H1 (cell line): Measurements from ENCODE around the gene PDE5A. TPM values are rescaled to one million over a fixed set of nuclear protein-coding genes. Genes with fewer than 3 reads are reported as not detected.

ENCODE experiments used
- CREB1 ChIP-seq: IDR thresholded peaks from 2 replicates; pipeline ENCODE4 v1.6.1; 2012; ENCODE audit warnings: inconsistent platforms
- EGR1 ChIP-seq: IDR thresholded peaks from 2 replicates; pipeline ENCODE4 v1.6.1; 2011; ENCODE audit warnings: low read depth, low read length, borderline replicate concordance
- EZH2 ChIP-seq: fragments of 200-600 bp; sonication (generic); IDR thresholded peaks from 2 replicates; pipeline ENCODE4 v1.7.1; 2012; ENCODE audit warnings: low read depth, mild to moderate bottlenecking, moderate library complexity, low read length, inconsistent platforms; ENCODE audit not compliant: severe bottlenecking
- HDAC2 ChIP-seq, 2 experiments: fragments of 300-600 bp in 1 of 2; sonication (generic) in 1 of 2; IDR thresholded peaks; 2 replicates each; pipeline ENCODE4 v1.6.1; 2011 to 2012; ENCODE audit warnings: low read depth in 2 of 2, low read length in 2 of 2, mild to moderate bottlenecking in 2 of 2, moderate library complexity in 2 of 2, borderline replicate concordance in 1 of 2, inconsistent platforms in 1 of 2
- TAF1 ChIP-seq: IDR thresholded peaks from 2 replicates; pipeline ENCODE4 v1.6.1; 2011; ENCODE audit warnings: mild to moderate bottlenecking, low read depth, low read length
- polyA plus RNA-seq, 7 experiments: library from polyadenylated mRNA; depleted of rRNA in 3 of 7; stranded (reverse) in 5 of 7; unstranded in 2 of 7; fragments of >200 nt in 5 of 7; fragments of 200-250 nt in 2 of 7; gene quantifications; 1 replicate in 5 of 7; 2 replicates in 1 of 7; 4 replicates in 1 of 7; pipeline versions ENCODE4 v1.2.1 to v1.2.3, GENCODE V29; 2011 to 2013; ENCODE audit warnings: missing spikeins in 2 of 7, mixed read lengths in 2 of 7
- total RNA-seq: library from RNA; stranded (reverse); fragmentation: NEBNext Ultra II Directional; extraction: Animal tissue kit (Norgen Biotek cat#: 25700); gene quantifications from 2 replicates; pipeline ENCODE4 v1.2.1, GENCODE V29; 2021

PDE5A gene
- total and polyA plus RNA-seq, 2 of the 8 experiments (the other 6 are each of a cell fraction or from before 2014, with no cell fraction given), result 5.6 to 32.4 TPM

DNA sequence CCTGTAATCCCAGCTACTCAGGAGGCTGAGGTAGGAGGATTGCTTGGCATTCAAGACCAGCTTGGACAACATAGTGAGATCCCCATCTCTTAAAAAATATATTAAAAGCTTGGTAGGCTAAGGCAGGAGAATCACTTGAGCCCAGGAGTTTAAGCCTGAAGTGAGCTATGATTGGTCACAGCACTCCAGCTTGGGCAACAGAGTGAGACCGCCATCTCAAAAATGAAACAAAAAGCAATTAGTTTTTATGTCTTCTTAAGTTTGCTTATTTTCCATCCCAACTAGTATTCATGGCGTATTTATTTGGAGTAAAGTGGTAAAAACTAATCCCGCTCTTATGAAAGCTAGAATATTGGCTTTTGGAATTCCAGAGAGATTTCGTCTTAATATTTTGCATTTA is 25.4 kb upstream of the PDE5A start (continued):
- TF ChIP-seq EGR1, result no peak
- no peak for TF ChIP-seq CREB1
- no peak for TF ChIP-seq EZH2
- TF ChIP-seq TAF1, result no peak
- no peak for TF ChIP-seq HDAC2 (IDR thresholded peaks at IDR 0.05; ENCODE audit: borderline replicate concordance in 1 of 2, low read depth in 2 of 2, low read length in 2 of 2)
